Measurements from ENCODE around the gene CAPN13.
"Not testable (repeated sequence)": the region's sequence is repeated elsewhere in the genome, so short reads cannot be mapped to it uniquely, and the experiment has no call there.

Gene CAPN13

DNA sequence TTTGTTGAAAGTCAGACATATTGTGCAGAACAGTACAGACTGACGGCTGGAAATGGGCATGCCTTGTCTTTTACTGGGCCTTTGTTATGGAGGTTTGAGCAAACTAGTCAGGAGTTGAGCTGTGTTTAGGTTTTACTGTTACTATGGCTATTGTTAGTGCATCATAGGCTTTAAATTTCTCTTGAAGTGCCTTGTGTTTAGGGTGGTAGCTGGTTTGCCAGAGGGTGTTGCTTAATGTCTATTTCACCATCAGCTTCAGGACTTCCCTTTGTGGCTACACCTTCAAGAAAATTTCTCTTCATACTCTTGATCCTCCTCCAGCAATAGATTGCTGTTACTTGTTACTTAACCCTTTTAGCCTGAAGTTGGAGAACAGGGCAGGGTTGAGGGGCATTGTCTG is 104.6 kb downstream of the CAPN13 start:
- no peak for DNase-seq

DNA sequence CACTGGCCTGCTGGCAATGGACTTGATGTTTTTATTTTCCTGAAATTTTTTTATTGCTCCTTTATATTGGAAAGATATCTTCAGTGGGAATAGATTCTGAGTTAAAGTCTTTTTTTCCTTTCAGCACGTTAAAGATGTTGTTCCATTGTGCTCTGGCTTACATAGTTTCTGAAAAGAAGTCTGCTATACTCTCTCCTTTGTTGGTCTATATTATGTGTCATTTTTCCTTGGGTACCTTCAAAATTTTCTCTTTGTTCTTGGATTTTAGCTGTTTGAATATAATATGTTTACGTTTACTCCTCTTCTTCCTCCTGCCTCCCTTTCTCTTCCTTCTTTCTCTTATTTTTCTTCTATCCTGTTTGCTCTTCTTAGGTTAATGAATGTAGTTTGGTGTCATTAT is 105.5 kb downstream of the CAPN13 start:
- DNase-seq: no peak

DNA sequence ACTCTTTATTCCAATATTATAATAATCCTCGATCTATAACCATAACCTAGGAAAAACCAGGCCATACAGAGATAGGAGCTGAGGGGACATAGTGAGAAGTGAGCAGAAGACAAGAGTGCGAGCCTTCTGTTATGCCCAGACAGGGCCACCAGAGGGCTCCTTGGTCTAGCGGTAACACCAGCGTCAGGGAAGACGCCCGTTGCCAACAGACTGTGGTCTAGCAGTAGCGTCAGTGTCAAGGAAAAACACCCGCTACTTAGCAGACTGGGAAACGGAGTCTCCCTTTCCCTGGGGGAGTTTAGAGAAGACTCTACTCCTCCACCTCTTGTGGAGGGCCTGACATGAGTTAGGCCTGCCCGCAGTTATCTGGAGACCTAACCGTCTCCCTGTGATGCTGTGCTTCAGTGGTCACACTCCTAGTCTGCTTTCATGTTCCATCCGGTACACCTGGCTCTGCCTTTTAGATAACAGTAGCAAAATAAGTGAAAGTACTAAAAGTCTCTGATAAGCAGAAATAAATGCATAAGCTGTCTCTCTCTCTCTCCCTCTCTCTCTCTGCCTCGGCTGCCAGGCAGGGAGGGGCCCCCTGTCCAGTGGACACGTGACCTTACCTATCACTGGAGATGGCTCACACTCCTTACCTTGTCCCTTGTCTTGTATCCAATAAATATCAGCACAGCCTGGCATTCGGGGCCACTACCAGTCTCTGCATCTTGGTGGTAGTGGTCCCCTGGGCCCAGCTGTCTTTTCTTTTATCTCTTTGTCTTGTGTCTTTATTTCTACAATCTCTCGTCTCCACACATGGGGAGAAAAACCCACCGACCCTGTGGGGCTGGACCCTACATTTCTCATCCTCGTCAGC is 109.8 kb downstream of the CAPN13 start:
- DNase-seq: not testable (repeated sequence)

DNA sequence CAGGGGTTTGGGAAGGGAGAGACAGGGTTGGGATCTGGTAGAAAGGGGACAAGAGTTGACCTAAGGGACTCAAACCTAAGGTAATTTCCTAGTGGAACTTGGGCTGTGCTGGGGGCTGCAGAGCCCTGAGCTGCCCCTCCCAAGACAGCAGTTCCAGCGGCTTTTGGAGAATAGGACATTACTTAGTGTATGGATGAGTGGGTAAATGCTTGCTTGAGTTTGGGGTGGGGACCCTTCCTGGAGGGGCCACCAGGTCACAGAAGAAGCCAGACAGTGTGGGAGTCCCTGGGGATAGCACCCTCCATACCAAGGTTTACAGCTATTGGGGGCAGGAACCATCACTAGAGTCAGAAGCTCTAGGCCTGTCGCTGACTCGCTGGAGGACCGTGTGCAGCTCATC is 111.5 kb downstream of the CAPN13 start:
- no peak for DNase-seq

DNA sequence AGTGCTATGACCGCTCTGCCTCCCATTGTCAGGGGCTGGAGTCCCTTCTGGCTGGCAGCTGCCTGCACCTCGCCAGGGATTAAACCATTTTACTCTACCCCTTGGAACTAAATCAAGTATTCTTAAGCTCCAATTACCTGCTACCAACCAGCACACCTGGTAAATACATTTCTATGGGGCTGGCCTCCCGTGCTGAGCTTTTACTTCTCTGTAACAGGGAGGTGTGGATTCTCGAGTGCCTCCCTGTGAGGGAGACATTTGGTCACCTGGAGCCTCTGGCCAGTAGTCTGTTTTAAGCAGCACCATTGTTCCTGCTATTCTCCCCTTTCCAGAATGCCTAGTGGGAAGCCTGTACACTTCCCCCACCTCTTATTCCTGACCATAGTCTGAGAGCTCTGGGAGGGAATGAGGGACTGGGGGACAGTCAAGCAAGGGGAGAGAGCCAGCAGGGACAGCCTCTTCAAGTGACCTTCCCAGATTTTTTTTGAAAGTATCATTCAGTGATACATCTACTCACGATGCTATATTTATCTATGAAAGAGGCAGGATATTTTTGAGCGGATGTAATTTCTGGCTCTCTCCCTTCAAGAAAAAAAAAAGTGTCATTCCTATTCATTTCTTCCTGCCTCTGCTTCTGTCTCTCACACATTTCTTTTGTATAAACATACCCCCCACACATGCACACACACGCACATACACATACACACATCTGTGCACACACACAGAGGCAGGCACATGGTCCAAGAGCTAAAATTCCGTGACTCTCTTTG is 112.8 kb downstream of the CAPN13 start:
- no peak for DNase-seq

DNA sequence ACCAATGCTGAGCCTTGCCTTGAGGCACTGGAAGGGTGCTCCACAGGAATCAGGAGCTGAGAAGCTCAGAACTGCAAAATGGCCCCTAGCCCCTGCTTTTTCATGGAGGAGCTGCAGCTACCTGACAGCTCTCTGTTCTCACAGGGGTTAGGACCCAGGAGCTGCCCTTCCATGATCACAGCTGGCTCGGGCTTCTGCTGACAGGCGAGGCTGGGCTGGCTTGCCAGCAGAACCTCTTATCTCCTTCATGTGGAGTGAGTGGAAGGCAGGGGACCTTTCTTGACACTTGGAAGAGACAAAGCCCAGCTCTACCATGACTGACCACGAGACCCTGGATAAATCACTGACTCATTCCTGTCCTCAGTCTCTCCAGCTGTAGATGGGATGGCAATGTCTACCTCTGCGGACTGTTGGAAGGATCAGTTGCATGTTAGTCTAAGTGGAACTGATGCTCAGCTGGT is 113.4 kb downstream of the CAPN13 start:
- DNase-seq: no peak

DNA sequence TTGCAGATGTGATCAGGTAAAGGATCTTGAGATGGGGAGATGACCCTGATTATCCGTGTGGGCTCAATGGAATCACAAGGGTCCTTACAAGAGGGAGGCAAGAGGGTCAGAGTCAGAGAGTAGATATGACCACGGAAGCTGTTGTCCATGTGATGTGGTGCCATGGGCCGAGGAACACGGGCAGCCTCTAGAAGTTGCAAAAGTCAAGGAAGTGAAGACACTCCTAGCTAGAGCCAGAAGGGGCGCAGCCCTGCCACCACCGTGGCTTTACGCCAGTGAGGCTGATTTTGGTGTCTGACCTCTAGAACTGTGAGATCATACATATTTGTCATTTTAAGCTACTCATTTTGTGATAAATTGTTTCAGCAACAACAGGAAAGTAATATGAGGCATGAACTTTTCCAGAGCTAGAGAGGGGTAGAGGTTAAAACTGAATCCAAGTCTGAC is 114.4 kb downstream of the CAPN13 start:
- DNase-seq: no peak

DNA sequence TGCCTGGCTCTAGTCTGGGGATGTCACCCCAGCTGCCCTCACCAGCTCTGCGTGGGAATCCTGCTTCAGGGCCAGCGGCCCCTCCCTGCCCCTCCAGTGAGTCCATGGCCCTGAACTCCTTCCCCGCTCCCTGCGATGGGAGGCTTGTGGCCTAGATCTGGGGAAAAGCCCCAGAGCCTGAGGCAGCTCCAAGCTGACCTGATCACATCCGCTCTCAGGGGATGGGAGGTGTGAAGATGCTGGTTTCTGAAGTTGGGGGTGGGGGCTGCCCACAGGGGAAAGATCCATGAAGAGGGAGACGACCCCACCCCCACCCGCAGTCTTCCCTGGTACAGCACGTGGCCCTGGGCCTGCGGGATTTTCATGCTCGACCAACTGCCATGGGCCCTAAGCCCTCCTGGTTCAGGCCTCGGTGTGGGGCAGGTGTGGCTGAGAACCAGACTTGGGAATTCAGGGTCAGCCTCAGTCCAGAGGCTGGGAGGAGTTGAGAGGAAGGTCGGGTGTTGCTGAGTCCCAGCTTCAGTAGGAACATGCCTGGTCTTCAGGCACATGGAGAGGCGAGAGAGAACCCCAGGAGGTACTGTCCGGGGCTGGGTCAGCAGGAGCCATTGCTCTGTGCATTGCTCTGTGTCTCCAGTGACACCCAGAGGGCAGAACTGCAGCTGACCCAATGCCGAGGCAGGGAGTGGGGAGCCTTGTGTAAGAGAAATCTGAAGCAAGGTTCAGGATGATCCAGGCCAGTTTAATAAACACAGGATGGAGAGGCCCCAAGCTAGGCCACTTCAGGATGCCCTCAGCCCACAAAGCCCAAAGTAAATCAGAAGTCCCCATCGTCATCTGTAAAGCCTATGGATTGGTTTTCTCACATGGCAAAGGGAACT is 115.1 kb downstream of the CAPN13 start:
- no peak for DNase-seq

DNA sequence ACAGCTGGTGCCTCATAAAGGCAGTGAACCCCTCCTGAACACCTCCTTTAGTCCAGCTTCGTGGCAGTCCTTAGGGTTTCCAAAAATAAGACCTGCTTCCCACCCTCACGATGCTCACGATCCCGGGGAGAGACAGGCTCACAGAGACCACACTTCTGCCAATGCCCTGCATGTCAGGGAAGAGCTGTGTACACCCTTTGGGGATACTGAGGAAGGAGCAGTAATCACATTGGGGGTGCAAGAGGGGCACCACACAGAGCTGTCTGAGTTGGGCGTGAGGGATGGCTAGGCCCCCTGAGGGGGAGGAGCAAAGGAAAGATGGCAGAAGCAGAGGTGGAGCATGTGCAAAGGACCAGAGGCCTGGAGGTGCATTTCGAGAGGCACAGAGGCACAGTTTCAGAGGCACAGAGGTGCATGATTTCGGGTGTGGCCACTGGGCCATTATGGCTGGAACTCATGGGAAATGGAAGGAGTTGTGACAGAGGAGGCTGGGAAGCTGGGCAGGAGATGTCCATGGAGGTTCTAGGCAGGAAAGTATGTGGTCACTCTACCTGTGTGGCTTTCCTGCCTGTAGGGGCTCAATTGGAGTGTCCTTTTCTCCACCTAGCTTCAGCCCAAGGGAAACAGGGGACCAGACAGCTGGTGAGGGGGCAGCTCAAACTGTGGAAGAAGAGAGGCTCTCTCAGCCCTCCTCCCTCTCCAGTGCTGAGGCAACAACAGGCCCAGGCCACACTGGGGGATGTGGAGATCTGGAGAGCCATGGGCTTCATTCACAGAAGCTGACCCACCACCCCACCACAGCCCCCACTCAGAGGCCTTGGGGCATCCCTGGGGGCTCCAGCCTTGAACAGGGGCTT is 115.9 kb downstream of the CAPN13 start:
- no peak for DNase-seq

DNA sequence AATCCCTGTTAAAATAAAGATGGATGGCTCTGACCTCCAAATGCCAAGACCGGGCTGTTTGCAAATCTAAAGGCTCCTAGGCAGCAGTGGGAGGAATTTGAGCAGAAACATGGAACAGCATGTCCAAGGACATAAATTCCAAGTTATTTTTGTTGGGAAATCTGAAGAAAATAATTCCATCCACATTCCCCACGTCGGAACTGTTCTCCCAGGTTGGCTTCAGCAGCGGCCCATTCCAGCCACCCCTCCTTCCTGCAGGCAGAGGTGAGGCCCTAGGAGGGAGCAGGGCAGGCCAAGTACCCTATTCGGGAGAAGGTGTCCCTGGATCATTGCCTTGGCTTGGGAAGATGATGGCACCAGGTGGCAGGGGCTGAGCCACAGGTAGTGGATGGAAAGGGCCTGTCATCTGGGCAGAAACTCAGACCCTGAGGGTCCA is 117.1 kb downstream of the CAPN13 start:
- DNase-seq: no peak

DNA sequence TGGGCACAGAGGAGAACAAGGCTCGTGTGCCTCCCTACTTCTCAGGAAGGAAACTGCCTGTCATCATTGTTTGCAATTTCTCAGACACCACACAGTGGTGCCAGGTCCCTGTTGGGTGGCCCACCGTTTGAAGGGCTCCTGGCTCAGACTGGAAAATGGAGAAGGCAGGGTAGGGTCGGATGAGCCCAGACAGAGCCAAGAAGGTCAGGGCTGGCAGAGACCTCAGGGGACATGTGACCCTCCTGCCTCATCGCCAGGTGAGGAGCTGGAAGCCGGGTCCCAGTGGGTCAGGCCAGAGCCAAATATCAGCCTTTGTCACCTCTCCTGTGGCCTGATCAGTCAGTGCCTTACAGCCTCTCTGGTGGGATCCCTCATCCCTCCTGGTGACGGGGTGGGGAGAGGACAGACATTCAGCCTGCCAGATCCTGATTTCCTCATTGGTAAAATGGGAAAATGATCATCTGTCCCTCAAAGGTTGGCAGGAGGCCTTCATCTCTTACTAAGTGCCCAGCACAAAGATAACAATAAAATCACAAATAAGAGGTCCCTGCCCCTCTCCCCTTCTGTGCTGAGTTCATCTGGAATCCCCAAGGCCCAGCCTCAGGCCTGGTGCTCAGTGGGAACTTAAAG is 117.6 kb downstream of the CAPN13 start:
- DNase-seq: no peak

DNA sequence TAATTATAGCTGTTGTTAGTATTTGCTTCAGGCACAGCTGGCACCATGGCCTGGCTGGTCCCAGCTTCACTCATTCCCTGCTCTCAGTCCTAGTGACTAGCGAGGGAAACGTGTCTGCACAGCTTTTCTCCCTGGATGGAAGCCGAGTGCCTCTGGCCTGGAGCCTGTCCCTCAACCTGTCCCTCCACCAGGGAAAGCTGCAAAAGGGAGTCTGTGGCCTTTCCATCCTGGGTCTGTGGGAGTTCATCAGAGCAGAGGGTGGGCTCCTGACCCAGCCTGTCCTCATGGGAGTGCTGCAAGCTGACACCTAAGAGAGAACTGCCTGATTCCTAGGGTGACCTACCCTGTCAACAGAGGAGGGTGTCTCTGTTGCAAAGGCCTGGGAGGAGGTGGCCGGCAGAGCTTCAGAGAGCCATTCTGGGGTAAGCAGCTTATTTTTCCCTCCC is 118.3 kb downstream of the CAPN13 start:
- no peak for DNase-seq

DNA sequence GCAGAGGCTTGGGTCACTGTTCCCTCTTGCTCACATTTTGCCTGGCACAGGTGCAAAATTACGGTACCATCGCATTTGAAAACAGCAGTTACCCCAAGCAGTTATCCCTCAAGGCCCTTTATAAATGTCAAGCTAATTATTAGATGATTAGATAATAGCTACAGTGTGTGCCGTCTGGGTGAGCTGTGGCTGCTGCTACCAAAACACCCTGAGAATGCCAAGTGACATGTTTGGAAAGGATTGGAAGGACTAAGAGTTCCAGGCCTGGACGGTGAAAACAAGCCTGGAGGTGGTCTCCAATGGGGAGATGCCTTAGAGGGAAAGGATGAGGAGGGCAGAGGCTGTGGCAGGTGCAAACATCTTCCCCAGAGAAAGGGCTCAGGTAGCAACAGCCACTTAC is 120.6 kb downstream of the CAPN13 start:
- DNase-seq: no peak

DNA sequence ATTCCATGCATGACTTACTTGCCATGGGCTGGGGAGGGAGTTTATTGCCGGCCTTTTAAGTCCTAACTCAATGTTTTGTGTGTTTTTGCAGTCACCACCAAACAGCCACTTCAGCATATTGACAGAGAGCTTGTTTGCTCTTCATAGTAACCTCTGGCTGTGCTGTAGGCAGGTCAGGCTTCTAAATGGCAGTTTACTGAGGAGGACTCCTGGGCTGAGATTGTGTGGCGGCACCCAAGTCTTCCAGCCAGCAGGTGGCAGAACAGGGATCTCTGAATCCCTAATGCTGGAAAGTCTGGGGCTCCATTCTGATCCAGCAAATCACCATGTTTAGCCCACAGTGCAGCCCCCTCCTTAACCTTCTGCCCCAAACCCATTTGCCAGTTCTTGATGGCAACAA is 121.2 kb downstream of the CAPN13 start:
- no peak for DNase-seq

DNA sequence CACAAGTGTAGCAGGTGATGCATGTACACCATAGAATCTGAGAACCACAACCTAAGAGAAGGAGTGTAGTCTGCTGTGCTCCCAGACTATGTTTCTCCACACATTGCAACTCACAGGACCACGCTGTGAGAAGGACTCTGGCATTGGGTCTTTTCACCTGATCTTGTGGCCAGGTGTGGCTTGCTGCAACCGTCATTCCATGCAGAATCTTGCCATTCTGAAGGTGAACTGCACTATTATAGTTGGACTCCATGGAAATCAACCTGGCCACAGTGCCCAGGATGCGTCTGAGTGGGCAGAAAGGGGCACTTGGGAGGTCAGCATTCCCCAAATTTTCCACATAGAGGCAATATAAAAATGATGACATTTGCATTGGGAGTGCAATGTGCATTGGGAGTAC is 122.2 kb downstream of the CAPN13 start:
- DNase-seq: no peak

DNA sequence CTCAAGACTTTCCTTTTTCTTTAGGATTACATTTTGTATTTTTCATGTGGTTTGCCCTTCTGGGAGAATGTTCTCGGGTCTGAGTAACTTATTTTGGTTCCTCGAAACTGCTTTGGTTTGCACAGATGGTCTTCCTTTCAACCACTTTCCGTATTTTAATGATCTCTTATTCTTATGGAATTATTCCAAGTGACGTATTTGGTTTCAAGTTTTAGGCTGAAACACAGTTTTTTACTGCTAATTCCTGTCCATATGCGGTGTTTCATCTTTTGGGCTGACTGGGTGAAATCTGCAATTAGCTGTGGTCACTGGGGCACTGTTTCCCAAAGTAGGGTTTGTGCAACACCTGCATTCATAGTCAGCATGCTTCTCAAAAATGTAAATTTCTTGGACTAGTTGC is 122.7 kb downstream of the CAPN13 start:
- no peak for DNase-seq

DNA sequence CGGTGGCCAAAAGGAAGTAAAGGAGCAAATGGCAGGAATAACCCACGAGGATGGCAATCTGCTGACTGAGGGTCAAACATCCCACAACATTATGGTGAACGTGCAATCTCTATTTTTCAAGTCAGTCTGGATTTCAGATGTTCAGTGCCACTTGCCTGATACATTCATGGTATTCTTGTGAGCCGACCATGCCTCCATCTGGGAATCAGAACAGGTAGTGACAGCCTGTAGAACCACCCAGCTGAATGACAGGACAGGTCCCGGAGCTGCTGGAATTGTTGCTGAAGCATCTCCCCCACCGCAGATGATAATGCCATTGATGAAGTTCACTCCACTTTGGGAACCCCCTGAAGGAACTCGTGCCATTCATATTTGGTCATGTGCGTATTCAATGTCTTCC is 123.2 kb downstream of the CAPN13 start:
- DNase-seq: no peak

DNA sequence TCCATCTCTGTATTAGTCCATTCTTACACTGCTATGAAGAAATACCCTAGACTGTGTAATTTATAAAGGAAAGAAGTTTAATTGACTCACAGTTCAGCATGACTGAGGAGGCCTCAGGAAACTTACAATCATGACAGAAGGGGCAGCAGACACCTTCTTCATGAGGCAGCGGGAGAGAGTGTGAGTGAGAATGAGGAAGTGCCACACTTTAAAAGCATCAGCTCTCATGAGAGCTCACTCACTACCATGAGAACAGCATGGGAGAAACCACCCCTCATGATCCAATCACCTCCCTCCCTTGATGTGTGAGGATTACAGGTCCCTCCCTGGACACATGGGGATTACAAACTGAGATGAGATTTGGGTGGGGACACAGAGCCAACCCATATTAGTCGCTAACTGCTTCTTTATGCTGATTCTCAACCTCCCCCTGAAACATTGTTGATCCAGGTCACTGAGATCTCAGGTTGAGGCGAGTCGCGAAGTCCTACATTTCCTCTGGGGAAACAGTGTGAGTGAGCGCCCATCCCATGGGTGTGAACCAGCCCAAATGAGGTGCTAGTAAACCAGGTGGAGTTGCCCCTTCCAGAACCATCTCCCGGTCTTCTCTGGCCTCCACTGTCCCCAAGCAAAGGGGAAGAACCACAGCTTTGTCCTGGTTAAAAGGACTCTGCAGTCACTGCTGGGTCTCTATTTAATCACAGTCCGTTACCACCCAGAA is 123.8 kb downstream of the CAPN13 start:
- DNase-seq: no peak

DNA sequence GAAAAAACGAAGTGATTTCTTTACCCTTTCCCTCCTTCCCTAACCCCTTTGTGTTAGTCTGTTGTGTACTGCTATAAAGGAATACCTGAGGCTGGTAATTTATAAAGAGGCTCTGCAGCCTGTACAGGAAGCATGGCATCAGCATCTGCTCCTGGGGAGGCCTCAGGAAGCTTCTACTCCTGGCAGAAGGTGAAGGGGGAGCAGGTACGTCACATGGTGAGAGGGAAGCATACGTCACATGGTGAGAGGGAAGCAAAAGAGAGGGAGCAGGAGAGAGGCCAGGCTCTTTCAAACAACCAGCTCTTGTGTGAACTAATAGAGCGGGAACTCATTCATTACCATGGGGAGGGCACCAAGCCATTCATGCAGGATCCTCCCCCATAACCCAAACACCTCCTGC is 126.2 kb downstream of the CAPN13 start:
- no peak for DNase-seq

DNA sequence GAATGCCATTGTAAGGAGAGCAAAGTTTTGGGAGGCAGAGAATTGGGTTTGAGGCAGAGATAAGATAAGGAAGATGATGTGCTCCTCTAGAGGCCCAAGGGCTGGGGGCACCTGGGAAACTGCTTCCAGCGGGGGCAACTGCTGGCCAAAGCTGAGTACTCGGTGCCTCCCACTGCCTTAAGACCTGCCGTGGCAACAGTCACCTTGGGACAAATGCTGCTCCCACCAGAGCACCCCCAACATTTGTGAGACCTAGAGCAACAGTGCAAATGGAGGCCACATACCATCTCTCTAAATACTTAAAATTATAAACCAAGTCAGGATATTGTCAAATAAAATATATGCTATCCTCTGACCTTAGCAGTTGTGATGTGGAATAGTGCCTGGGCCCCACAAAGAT is 127.1 kb downstream of the CAPN13 start:
- DNase-seq: no peak

Data from activated CD4-positive, alpha-beta T cell treated with anti-CD3 and anti-CD28 coated beads for 1 hour (primary cell).